Stimulated activated memory B cell treated with anti-CD40 and anti-IgM and Interleukin-4, amounts not matched to agents 10 μg/mL and 1 μg/mL and 100 μg/mL, for 72 hours (primary cell): Measurements from ENCODE around the gene AMBRA1.

Experiments
- ATAC-seq: fragments of 150-1000 bp; cut with Tn5 transposase; 2 replicates; pipeline ENCODE4 v1.10.0; 2021
- H3K27ac Mint-ChIP-seq: one replicate; pipeline ENCODE4 v1.8.0; 2022; ENCODE audit warnings: mild to moderate bottlenecking, mixed read lengths
- H3K27me3 Mint-ChIP-seq: one replicate; pipeline ENCODE4 v1.8.0; 2022; ENCODE audit warnings: mixed read lengths
- H3K36me3 Mint-ChIP-seq: one replicate; pipeline ENCODE4 v1.8.0; 2022; ENCODE audit warnings: mixed read lengths
- H3K4me1 Mint-ChIP-seq: one replicate; pipeline ENCODE4 v1.8.0; 2022; ENCODE audit warnings: mixed read lengths
- H3K4me3 Mint-ChIP-seq: one replicate; pipeline ENCODE4 v1.8.0; 2022; ENCODE audit warnings: mild to moderate bottlenecking, moderate library complexity, mixed read lengths
- H3K9me3 Mint-ChIP-seq: one replicate; pipeline ENCODE4 v1.8.0; 2022; ENCODE audit warnings: mixed read lengths

The AMBRA1 gene

DNA sequence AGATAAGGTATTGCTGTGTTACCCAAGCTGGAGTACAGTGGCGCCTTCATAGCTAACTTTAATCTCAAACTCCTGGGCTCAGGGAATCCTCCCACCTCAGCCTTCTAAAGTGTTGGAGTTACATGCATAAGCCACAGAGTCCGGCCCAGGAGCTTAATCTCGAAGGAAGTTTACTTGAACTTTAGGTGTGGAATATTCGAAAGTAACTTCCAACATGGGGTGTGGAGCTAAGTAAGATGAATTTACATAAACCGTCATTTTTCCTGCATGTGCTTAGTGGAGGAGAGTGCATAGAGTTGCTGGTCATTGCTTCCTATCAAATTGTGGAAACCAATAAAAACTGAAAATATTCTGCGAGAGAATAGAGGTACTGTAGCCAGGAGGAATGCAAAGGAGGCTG is 25.0 kb upstream of the AMBRA1 start:
- Mint-ChIP-seq H3K9me3 (no peaks in the 10 kb centered on the region), H3K4me1 (peaks cover 40% of the 10 kb centered on the region), H3K27me3 (no peaks in the 10 kb centered on the region), H3K36me3 (peaks cover 16% of the 10 kb centered on the region), H3K4me3 (no peak overlapping the region), H3K27ac (peak overlapping the region; percentile 100)
- ATAC-seq, result no peak

DNA sequence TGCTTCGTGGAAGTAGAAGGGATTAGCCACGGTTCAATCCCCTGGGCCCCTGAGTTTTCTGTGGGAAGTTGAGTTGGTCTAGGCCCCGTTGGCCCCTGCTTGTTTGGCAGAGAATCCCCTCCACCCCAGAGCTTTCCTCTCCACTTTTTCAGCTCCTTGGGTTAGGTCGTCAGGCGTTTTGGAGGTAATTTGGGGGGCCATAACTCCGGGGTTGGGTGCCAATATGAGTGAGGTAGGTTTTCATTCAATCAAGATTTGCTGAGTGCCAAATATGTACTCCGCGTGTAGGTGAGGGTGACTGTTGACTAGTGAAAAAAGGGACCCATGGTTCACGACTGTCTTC is 24.1 kb upstream of the AMBRA1 start:
- peaks cover 16% of the 10 kb centered on the region for H3K36me3 Mint-ChIP-seq
- peak overlapping the region; percentile 100 for H3K27ac Mint-ChIP-seq
- H3K4me1 Mint-ChIP-seq, result peaks cover 40% of the 10 kb centered on the region
- no peaks in the 10 kb centered on the region for H3K27me3 Mint-ChIP-seq
- peak overlapping the region; percentile 99 for H3K4me3 Mint-ChIP-seq
- ATAC-seq, result no peak
- no peaks in the 10 kb centered on the region for H3K9me3 Mint-ChIP-seq

DNA sequence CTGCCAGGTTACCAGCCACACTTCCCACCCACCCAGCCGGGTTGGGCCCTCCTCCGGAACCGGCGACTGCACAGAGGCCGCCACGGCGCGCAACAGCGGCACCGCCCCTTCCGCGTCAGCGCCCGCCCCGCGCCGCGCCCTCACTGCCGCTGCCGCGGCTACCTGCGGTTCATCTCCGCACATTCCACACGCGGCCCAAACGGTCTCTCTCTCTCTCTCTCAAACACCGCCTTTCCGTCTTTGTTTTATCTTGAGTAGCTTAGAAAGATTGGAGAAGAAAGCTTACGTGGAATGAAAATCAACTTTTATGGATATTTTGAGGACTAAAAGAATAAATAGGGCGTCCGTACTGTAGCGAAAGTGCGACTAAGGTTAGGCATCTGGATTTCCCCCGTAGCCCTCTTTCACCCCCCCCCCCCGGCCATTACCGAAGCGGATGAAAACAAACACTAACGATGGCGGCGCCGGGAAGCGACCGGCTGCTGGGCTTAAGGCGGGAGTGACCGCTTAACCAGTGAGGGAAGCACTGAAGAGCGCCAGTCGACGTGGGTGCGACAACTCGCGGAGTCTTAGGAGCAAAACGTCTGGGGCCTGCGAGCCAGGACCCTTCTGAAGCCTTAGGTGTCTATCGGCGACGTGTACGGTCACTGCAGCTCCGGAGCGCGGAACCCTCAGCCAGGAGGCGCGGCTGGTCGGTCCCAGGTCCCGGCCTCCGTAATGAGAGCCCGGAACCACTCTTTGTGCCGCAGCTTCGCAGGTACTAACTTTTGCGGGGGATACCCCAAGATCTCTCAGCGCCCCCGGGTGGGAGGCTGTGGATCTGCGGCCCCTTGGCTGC is 23.5 kb upstream of the AMBRA1 start, which contains the start of the genes ATG13 and HARBI1:
ATG13 (plus strand) TSS at position 420 of the 838 bp plus-strand sequence. CDS start 26,739 bp downstream, outside the sequence.
HARBI1 (minus strand) TSS at position 94 of the 838 bp plus-strand sequence. CDS start 990 bp downstream, outside the sequence.
- Mint-ChIP-seq H3K4me1 (peaks cover 40% of the 10 kb centered on the region), H3K36me3 (peaks cover 10% of the 10 kb centered on the region), H3K4me3 (peak within 1 kb of the TSS; percentile 99), H3K27ac (peak within 1 kb of the TSS; percentile 100), H3K9me3 (no peaks in the 10 kb centered on the region), H3K27me3 (no peaks in the 10 kb centered on the region)
- peak; percentile 99 for ATAC-seq

DNA sequence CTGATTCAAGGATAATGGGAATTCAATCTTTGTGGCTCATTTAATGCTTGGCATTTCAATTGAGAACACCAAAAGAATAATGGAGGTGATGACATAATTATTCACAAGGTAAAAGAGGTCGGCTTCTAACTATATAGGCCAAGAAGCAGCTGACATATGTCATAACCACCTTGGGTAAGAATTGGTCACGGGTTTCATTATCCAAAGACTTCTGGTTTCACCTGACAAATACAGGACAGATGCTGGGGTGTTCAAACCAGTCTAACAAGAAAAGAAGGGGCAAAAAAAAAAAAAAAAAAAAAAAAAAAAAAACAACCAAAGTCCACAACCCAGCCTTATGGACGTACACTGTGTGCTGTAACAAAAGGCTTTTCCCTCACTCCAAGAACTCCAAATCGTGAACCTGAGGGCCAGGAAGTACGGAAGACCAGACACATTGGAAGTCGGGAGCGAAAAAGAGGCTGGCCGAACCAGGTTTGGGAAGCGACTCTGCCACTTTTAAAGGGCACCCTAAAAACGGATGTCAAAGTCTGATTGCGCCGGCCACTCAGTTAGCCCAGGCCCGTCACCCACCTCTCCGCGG is 22.8 kb upstream of the AMBRA1 start:
- peaks cover 7% of the 10 kb centered on the region for H3K36me3 Mint-ChIP-seq
- no peaks in the 10 kb centered on the region for H3K27me3 Mint-ChIP-seq
- H3K27ac Mint-ChIP-seq, result peak overlapping the region; percentile 100
- peak overlapping the region; percentile 99 for H3K4me3 Mint-ChIP-seq
- peaks cover 41% of the 10 kb centered on the region for H3K4me1 Mint-ChIP-seq
- H3K9me3 Mint-ChIP-seq, result no peaks in the 10 kb centered on the region
- no peak for ATAC-seq

DNA sequence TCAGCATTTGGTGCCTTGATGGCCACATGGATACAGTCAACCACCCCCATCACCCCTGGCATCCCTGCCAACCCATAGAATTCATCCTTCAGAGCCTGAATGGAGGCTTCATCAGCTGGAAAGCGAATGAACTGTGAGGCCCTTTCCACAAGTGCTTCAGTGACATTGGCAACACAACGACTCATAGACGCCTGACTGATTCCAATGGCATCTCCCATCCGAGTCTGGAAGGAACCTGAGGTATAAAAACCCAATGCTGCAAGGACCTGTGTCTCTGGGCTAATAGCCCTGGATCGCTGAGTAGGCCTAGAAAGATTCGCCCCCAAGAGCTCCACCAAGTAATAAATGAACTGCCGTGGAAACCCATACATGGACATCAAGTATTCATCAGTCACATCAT is 21.9 kb upstream of the AMBRA1 start:
- no peak overlapping the region for H3K4me3 Mint-ChIP-seq

DNA sequence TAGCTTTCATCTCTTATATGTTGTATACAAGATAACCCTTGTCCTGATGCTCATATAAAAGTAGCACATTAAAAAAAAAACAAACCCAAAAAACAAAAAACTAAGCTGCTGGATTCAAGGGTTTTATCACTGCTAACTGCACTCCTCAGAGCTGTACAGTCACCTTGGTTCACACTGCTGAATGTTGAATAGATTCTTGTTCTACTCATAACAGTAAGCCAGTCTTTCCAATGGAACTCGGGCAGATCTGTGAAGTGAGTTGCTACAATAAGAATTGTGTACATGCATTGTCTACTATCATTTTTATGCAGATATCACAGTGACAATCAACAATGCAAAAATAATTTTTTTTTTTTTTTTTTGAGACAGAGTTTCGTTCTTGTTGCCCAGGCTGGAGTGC is 18.5 kb upstream of the AMBRA1 start:
- Mint-ChIP-seq H3K4me1 (peaks cover 27% of the 10 kb centered on the region), H3K36me3 (no peaks in the 10 kb centered on the region), H3K4me3 (no peak overlapping the region), H3K9me3 (no peaks in the 10 kb centered on the region), H3K27ac (no peak overlapping the region), H3K27me3 (no peaks in the 10 kb centered on the region)
- ATAC-seq, result no peak

More for the DNA sequence above, 21.9 kb upstream of the AMBRA1 start:
- peaks cover 45% of the 10 kb centered on the region for H3K4me1 Mint-ChIP-seq
- H3K27ac Mint-ChIP-seq, result no peak overlapping the region
- ATAC-seq, result no peak
- no peaks in the 10 kb centered on the region for H3K27me3 Mint-ChIP-seq
- no peaks in the 10 kb centered on the region for H3K9me3 Mint-ChIP-seq
- H3K36me3 Mint-ChIP-seq, result no peaks in the 10 kb centered on the region

DNA sequence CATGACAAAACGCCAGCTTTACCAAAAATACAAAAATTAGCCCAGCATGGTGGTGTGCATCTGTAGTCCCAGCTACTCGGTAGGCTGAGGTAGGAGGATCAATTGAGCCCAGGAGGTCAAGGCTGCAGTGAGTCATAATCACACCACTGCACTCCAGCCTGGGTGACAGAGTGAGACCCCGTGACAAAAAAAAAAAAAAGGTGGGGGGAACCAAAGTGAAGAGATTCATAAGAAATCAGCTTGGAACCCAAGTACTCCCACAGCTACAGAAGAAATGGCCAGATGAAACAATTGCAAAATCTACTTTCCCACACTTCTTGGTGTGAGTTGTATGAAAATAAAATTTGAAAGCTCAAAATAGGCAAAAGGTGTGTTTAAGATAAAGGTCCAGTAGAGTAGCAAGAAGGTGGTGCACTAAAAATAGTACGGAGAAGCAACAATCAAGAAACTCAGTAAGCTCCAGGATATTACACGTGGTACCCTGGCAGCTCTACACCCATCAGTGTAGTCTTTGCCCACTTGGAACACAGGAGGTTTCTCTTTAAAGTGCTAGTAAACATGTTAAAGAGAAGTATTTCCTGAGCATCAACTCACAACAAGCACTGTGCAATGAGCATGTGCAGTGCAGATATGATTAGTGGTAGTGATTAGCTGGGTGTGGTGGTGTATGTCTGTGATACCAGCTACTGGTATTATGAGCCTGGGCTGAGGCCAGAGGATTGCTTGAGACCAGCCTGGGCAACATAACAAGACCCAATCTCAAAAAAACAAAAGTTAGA is 17.9 kb upstream of the AMBRA1 start:
- no peaks in the 10 kb centered on the region for H3K9me3 Mint-ChIP-seq
- ATAC-seq, result no peak
- H3K4me1 Mint-ChIP-seq, result peaks cover 24% of the 10 kb centered on the region
- H3K36me3 Mint-ChIP-seq, result no peaks in the 10 kb centered on the region
- no peaks in the 10 kb centered on the region for H3K27me3 Mint-ChIP-seq
- H3K4me3 Mint-ChIP-seq, result no peak overlapping the region
- no peak overlapping the region for H3K27ac Mint-ChIP-seq

DNA sequence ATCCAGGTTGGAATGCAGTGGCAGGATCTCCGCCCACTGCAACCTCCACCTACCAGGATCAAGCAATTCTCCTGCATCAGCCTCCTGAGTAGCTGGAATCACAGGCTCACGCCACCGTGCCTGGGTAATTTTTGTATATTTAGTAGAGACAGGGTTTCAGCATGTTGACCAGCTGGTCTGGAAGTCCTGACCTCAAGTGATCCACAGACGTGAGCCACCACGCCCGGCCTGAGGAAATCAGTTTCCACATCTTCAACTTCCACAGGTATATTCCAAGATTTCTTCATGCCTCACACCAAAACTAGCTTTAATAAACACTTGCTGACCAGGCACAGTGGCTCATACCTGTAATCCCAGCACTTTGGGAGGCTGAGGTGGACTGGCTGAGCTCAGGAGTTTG is 15.6 kb upstream of the AMBRA1 start:
- peaks cover 5% of the 10 kb centered on the region for H3K4me1 Mint-ChIP-seq
- ATAC-seq, result no peak
- H3K4me3 Mint-ChIP-seq, result no peak overlapping the region
- H3K27me3 Mint-ChIP-seq, result no peaks in the 10 kb centered on the region
- no peaks in the 10 kb centered on the region for H3K36me3 Mint-ChIP-seq
- H3K9me3 Mint-ChIP-seq, result no peaks in the 10 kb centered on the region
- H3K27ac Mint-ChIP-seq, result no peak overlapping the region

DNA sequence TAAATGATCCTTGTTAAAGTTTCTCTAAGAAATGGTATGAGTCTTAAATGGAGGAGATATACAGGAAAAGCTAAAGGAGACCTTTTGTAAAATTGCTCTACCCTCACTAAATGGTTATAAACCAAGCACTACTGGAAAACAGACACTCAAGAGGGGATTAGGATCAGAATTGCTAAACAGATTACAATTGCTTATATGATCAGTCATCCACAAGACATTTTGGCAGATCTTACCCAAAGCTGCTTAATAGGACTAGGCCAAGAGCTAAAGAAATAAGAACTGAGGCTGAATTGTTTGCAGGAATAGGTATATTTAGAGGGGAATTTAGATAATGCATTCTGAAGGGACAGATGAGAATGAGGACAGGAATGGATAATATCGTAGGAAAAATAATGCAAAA is 13.7 kb upstream of the AMBRA1 start:
- Mint-ChIP-seq H3K4me3 (no peak overlapping the region), H3K36me3 (peaks cover 9% of the 10 kb centered on the region), H3K27ac (no peak overlapping the region), H3K9me3 (peaks cover 7% of the 10 kb centered on the region), H3K4me1 (peaks cover 17% of the 10 kb centered on the region), H3K27me3 (no peaks in the 10 kb centered on the region)
- no peak for ATAC-seq

DNA sequence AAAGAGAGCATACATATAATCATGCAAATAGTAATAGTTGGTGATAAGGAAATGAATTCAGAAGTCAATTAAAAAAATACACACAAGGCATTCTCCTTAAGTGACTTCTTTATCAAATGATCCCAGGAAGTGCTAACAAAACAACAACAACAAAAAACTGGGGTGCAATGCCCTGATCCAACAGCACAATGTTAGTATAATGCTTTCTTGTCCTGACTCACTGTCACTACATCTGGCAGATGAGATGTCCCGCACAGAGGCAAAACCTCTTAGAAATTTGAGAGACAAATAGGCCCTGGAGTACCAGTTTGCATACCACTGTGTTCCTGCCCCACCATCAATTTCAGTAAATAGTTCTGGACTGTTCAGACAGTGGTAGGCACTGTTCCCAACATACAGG is 11.0 kb upstream of the AMBRA1 start:
- ATAC-seq, result no peak
- peaks cover 11% of the 10 kb centered on the region for H3K4me1 Mint-ChIP-seq

DNA sequence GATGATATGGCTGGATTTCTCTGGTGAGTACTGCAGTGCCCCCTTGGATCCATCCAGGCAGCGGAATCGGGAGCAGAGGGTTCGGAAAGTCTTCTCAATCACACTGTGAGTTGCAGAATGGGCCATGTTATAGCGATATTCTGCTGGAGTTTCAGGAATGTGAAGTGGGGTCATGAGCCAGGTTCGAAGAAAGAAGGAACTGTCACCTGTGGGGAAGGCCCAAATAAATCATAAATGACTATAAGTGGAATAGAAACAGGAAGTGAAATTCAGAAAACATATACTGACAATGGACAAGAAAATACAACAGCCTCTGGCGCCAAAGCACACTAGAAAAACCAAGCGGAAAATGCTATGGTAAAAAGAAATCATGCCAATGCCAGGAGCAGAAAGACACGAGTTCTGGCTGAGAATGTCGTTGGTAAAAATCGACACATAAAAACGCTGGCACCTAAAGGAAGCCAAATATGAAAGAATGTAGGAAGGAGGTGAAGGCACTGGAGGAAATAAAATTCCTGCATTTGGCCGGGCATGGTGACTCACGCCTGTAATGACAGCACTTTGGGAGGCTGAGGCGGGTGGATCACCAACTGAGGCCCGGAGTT is 10.0 kb upstream of the AMBRA1 start:
- Mint-ChIP-seq H3K9me3 (peaks cover 7% of the 10 kb centered on the region), H3K27ac (peak overlapping the region; percentile 53), H3K36me3 (peaks cover 9% of the 10 kb centered on the region), H3K27me3 (no peaks in the 10 kb centered on the region), H3K4me1 (peaks cover 11% of the 10 kb centered on the region), H3K4me3 (peak overlapping the region; percentile 45)
- peak; percentile 64 for ATAC-seq

More for the DNA sequence above, 11.0 kb upstream of the AMBRA1 start:
- H3K27ac Mint-ChIP-seq, result no peak overlapping the region
- H3K9me3 Mint-ChIP-seq, result peaks cover 7% of the 10 kb centered on the region
- H3K4me3 Mint-ChIP-seq, result no peak overlapping the region
- no peaks in the 10 kb centered on the region for H3K27me3 Mint-ChIP-seq
- peaks cover 9% of the 10 kb centered on the region for H3K36me3 Mint-ChIP-seq

DNA sequence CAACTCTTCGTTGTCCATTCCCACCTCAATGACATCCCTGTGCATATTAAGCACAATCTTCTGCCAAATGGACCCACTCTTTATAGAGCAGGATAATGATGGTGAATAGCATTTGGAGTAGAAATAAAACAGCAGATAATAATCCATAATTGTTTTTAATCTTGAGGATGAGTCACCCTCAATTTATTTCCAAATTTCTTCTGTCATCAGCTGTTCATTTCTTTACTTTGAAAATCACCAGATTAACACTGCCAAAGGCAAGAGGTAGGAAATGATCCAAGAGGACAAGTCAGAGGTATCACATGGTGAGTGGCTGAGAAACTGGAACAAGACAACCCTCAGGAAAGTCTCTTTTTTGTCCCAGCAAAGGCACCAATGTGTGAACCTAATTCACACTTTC is 7.3 kb upstream of the AMBRA1 start:
- H3K9me3 Mint-ChIP-seq, result peaks cover 7% of the 10 kb centered on the region

DNA sequence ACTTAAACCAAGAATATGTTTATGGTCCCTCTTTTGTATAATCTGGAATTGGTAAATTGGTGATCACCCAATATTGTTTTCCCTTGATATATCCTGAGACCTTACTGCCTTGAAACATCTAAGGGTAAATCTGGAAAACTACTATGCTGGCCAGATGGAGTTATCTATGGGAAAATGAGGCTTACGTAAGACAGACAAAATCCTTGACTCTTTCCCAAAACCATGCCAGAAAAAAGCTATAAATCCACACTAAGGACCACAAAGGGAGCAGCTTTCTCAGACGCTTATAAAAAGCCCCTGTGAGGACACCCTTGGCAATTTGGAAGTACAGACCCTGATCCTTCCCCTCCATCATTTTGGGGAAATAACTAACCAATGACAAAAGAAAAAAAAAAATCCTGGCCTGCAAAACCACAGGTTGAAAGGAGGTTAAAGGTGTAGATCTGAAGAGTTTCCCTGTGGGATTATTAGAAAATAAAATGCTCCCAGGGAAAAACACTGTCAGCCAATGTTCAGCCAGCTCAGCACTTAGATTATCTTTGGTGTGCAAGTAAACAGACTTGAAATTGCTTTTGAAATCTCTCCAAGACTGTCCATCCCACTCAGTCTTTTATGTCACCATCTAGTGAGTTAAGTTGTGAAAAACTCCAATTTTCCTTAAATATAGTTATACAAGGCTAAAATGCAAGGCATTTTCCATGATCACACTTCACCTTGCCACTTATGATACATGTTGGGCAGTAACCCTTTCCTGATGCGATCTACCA is 6.6 kb upstream of the AMBRA1 start:
- H3K36me3 Mint-ChIP-seq, result peaks cover 9% of the 10 kb centered on the region
- peaks cover 11% of the 10 kb centered on the region for H3K4me1 Mint-ChIP-seq
- H3K4me3 Mint-ChIP-seq, result no peak overlapping the region
- H3K27me3 Mint-ChIP-seq, result no peaks in the 10 kb centered on the region
- H3K27ac Mint-ChIP-seq, result no peak overlapping the region
- H3K9me3 Mint-ChIP-seq, result peaks cover 7% of the 10 kb centered on the region
- no peak for ATAC-seq

More for the DNA sequence above, 7.3 kb upstream of the AMBRA1 start:
- H3K4me1 Mint-ChIP-seq, result peaks cover 11% of the 10 kb centered on the region
- ATAC-seq, result no peak
- no peak overlapping the region for H3K27ac Mint-ChIP-seq
- H3K27me3 Mint-ChIP-seq, result no peaks in the 10 kb centered on the region
- peaks cover 9% of the 10 kb centered on the region for H3K36me3 Mint-ChIP-seq
- H3K4me3 Mint-ChIP-seq, result no peak overlapping the region

DNA sequence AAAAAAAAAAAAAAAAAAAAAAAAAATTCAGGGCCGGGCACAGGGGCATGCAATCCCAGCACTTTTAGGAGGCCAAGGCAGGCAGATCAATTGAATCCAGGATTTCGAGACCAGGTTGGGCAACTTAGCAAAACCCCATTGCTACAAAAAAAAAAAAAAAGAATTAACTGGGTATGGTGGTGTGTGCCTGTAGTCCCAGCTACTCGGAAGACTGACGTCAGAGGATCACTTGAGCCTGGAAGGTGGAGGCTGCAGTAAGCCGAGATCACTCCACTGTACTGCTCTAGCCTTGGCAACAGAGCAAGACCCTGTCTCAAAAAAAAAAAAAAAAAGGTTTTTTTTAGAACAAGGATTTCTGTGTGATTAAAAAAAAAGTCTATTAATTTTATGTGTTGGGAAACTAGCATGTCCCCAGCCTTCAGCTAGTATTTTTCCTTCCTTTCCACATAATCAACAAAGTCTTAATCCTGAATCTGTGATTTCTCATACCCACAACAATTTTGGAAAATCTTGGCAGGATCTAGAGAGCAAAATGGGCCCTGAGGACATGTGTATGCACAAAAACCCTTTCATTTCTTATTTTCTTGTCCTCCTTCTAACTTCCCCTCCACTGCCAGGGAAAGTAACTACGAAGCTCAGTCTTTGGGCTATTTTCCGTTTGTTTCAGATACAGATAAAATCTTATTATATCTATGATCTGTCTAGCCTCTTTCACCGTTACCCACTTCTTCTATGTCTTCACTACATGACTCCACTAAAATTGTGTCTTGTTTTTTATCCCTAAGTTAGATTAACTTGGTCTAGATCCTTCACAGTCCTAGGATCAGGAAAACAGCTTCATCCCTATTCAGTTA is 5.7 kb upstream of the AMBRA1 start:
- no peak for ATAC-seq
- Mint-ChIP-seq H3K9me3 (peaks cover 7% of the 10 kb centered on the region), H3K36me3 (peaks cover 9% of the 10 kb centered on the region), H3K27me3 (no peaks in the 10 kb centered on the region), H3K4me3 (no peak overlapping the region), H3K27ac (no peak overlapping the region), H3K4me1 (peaks cover 11% of the 10 kb centered on the region)
